NAMALWA (cell line): ENCODE measurements around the gene TRIP12.
"Not testable (repeated sequence)": the region's sequence is repeated elsewhere in the genome, so short reads cannot be mapped to it uniquely, and the experiment has no call there.

Experiments
- DNase-seq: peaks from one replicate; pipeline ENCODE4 v3.0.0-alpha.2; 2015; ENCODE audit warnings: low spot score

Gene TRIP12

GRCh38 chr2:229920011-229920641 is 1.7 kb downstream of the TRIP12 start:
- peak; percentile 15 for DNase-seq

GRCh38 chr2:229917793-229918192 is 4.0 kb downstream of the TRIP12 start:
- DNase-seq: no peak

GRCh38 chr2:229914171-229914570 is 7.6 kb downstream of the TRIP12 start:
- peak; percentile 36 for DNase-seq

DNA sequence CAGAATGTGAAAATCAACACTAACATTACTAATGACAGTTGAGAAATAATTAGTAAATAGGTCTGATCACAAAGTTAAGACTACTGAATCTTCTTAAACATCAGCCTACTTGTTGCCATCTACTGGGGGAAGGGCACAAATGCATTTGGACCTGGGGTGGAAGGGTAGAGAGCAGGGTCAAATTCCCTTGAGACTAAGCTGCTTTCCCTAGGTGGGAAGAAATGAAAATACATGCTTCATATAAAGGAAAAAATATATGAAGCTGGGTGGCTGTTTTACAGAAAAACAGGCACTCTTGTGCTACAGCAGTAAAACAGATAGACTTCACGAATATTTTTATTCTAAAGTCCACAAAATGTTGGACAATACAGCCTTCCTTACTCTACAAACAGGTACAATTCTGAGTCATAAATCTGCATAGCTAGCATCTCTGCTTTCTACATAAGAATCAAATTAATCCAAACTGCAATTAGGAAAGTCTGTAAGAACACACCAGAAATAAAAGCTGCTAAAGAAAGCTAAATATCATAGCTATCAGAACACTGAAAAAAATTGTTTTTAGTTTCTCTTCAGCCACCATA is 10.9 kb downstream of the TRIP12 start:
- peak; percentile 75 for DNase-seq

DNA sequence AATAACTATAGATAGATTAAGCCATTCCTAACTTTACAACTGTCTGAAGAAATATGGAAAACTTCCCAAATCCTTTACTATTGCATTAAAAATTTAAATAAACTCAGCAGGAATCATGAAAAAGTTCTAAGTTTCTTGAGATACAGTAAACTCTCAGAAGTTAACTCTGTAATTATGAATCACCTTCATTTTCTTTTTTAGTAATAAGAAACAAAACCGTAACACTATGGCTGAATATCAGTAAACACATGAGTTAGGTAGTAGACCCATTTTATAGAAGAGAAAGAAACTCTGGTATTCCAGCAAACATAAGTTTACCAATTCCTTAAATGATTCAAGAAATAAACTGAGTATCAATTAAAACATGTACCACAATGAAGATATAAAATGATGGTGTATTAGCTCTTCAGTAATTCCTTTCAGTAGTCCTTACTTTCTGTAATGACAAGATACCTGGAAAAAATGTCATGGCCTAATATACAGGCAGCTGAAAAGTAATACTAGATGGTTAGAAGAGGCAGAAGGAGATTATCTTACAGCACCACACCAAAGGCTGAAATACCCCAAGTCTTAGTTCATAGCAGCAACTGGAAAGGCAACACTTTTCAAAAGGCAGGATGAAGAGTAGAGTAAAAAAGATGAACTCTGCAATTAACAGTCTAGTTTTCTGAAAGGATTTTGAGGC is 11.5 kb downstream of the TRIP12 start:
- no peak for DNase-seq

DNA sequence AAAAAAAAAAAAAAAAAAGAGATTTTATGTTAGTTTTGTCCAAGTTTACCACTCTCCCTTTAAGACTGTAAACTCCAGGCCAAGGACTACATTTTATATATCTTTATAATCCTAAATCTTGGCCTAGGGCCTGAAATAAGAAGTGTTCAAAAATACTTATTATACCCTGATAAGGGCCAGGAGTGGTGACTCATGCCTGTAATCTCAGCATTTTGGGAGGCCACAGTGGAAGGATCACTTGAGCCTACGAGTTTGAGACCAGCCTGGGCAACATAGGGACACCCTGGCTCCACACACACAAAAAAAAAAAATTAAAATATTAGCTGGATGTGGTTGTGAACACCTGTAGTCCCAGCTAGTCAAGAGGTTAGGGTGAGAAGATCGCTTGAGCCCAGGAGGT is 12.7 kb downstream of the TRIP12 start:
- DNase-seq: no peak

DNA sequence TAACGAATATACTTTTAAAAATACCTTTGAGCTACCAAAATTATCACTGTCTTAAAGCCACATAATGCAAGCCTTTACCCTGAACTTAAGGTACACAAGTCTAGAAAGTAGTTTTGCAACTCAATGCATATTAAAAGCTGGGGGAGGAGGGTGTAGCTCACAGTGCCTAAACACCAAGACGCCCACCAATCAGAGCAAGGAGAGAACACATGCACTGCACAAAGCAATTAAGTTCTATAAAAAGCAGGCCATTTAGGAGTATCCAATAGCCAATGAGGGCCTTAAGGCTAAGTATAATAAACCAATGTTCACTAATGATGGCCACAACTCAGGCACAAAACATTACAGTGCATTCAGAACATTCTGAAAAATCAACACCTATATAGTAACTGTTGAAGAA is 16.2 kb downstream of the TRIP12 start:
- no peak for DNase-seq

GRCh38 chr2:229903037-229903436 is 18.8 kb downstream of the TRIP12 start:
- no peak for DNase-seq

- DNase-seq: no peak
Measured at GRCh38 chr2:229901819-229902218, 20.0 kb downstream of the TRIP12 start.

DNA sequence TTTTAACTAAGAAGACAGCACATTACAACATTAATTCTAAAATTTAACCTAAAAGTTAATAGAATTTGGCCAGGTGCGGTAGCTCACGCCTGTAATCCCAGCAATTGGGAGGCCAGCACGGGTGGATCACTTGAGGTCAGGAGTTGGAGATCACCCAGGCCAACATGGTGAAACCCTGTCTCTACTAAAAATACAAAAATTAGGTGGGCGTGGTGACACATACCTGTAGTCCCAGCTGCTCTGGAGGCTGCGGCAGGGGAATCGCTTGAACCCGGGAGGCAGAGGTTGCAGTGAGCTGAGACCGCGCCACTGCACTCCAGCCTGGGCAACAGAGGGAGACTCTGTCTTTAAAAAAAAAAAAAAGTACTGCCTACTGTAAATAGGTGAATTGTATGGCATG is 21.3 kb downstream of the TRIP12 start:
- DNase-seq: not testable (repeated sequence)

- DNase-seq: no peak
Measured at GRCh38 chr2:229900012-229900411, 21.8 kb downstream of the TRIP12 start.

- DNase-seq: no peak
Measured at GRCh38 chr2:229899604-229900003, 22.2 kb downstream of the TRIP12 start.

DNA sequence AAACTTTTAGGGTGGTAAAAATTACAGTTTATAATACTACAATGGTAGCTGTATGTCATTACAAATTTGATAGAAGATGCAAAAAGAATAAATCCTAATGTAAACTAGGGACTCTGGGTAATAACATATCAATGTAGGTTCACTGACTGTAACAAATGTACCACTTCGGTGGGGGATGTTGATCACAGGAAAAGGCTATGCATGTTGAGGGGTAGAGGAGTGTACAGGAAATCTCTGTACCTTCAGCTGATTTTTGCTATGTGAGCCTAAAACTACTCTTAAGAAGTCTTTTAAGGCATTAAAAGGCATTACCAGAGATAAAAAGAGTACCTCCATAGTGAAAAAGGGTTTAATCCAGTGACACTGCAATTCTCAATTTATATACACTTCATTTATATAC is 25.0 kb downstream of the TRIP12 start:
- DNase-seq: no peak

DNA sequence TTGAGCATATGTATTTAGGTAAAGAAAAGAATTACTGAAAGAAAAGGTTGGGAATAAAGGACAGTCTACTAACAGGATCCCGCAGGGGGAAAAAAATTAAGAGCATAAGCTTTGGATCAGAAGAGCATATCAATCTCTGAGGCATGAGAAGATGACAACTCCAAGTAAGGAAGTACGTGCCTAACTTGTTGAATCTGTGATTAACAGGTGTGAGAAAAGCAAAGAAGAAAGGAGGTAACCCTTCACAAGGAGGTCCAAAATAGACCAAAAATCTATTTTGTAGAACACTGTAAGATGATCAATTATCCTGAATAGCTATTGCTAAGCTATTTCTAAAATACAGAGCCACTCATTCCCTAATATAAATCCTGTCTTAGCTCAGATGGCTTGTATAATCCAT is 32.8 kb downstream of the TRIP12 start:
- DNase-seq: no peak

GRCh38 chr2:229888031-229888430 is 33.8 kb downstream of the TRIP12 start:
- no peak for DNase-seq

GRCh38 chr2:229887441-229887840 is 34.4 kb downstream of the TRIP12 start:
- DNase-seq: no peak

GRCh38 chr2:229884775-229885699 is 36.8 kb downstream of the TRIP12 start:
- DNase-seq: no peak

DNA sequence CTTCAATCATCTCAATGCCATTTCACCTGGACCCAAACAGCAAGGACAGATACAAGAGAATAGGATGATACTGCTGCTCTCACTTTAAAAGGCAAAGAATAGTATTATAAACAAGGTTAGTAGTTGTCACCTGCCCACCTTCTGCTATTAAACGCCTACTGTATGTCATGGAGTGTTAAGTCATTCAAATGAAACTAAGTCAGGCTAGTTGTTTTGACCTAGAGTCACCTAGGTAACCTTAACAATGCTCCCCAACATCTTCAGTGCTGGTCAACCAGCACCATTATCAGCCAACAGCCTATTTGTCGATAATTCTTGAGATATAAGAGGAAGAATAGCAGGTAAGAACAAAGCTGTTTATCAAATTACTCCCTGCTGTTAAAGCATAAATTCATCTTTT is 39.2 kb downstream of the TRIP12 start:
- no peak for DNase-seq

GRCh38 chr2:229880892-229881586 is 40.8 kb downstream of the TRIP12 start:
- DNase-seq: no peak

- DNase-seq: no peak
Measured at GRCh38 chr2:229879191-229879950, 42.4 kb downstream of the TRIP12 start.

- DNase-seq: no peak
Measured at GRCh38 chr2:229875549-229875948, 46.3 kb downstream of the TRIP12 start.
